ENCODE measurements around the gene DNM3. TPM values are rescaled to one million over a fixed set of nuclear protein-coding genes. Genes with fewer than 3 reads are reported as not detected.
"Not testable (repeated sequence)": the region's sequence is repeated elsewhere in the genome, so short reads cannot be mapped to it uniquely, and the experiment has no call there.

The DNM3 gene
- total RNA-seq, 1 donor from 2014 or later: 1.1 TPM

DNA sequence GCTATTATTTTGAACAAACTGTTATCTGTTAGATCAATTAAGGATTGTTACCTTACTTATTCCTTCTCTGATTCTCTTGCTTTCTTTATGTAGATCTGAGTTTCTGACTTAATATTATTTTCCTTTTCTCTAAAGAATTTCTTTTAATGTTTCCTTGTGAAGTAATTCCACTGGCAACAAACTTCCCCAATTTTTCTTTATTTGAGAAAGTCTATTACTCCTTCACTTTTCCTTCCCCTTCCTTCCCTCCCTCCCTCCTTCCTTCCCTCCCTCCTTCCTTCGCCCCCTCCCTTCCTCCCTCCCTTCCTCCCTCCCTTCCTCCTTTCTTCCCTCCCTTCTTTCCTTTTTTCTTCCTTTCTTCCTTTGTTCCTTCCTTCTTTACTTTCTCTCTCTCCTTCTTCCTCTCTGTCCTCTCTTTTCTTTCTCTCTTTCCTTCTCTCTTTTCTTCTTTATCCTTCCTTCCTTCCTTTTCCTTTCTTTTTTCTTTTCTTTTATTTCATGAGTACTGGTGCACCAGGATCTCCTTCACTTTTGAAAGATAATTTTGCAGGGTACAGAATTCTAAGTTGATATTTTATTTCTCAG, 177.5 kb downstream of the DNM3 start:
- H3K27ac Mint-ChIP-seq: no peak overlapping the region
- Histone ChIP-seq H3K79me2 (ENCODE audit: low read depth) (no peaks in the 10 kb centered on the region), H3K9me3 (ENCODE audit: low read depth) (peaks cover 9% of the 10 kb centered on the region), H3K27ac (no peak overlapping the region), H3K9ac (no peak overlapping the region), H4K20me1 (ENCODE audit: low read depth) (no peaks in the 10 kb centered on the region), H3F3A (ENCODE audit: low read depth) (no peaks in the 10 kb centered on the region), H3K27me3 (no peaks in the 10 kb centered on the region), H3K4me1 (no peaks in the 10 kb centered on the region), H2AFZ (replicated peaks) (no peak overlapping the region), H3K4me3 (no peak overlapping the region), H3K36me3 (no peaks in the 10 kb centered on the region), H3K4me2 (no peak overlapping the region)
- TF ChIP-seq EZH2phosphoT487 (IDR thresholded peaks at IDR 0.05): no peak
- no peak for TF ChIP-seq CTCF (IDR thresholded peaks at IDR 0.05)
- H3K4me3 Mint-ChIP-seq: no peak overlapping the region
- peaks cover 5% of the 10 kb centered on the region for H3K9me3 Mint-ChIP-seq
- DNase-seq (ENCODE audit: low spot score): no peak
- no peaks in the 10 kb centered on the region for H3K36me3 Mint-ChIP-seq
- no peaks in the 10 kb centered on the region for H3K4me1 Mint-ChIP-seq
- H3K27me3 Mint-ChIP-seq (ENCODE audit: insufficient read depth, low read depth): no peaks in the 10 kb centered on the region

- Histone ChIP-seq H3K27ac (no peak overlapping the region), H3K4me2 (no peak overlapping the region)
- H3K27me3 Mint-ChIP-seq (ENCODE audit: insufficient read depth, low read depth): no peaks in the 10 kb centered on the region
Measured at GRCh38 chr1:172019976-172020375, 178.7 kb downstream of the DNM3 start.

DNA sequence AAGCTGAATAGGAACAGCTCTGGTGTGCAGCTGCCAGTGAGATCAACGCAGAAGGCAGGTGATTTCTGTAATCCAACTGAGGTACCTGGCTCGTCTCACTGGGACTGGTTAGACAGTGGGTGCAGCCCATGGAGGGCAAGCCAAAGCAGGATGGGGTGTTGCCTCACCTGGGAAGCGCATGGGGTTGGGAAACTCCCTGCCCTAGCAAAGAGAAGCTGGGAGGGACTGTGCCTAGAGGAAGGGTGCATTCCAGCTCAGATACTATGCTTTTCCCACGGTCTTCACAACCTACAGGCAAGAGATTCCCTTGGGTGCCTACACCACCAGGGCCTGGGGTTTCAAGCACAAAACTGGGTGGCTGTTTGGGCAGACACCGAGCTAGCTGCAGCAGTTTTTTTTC, 183.2 kb downstream of the DNM3 start:
- no peak overlapping the region for H3K4me3 ChIP-seq
- H3F3A ChIP-seq (ENCODE audit: low read depth): no peaks in the 10 kb centered on the region
- Mint-ChIP-seq H3K36me3 (no peaks in the 10 kb centered on the region), H3K9me3 (peaks cover 7% of the 10 kb centered on the region), H3K4me3 (no peak overlapping the region), H3K27ac (no peak overlapping the region), H3K4me1 (peaks cover 3% of the 10 kb centered on the region), H3K27me3 (ENCODE audit: insufficient read depth, low read depth) (no peaks in the 10 kb centered on the region)
- H3K9me3 ChIP-seq (ENCODE audit: low read depth): no peaks in the 10 kb centered on the region
- H3K4me2 ChIP-seq: no peak overlapping the region
- H3K9ac ChIP-seq: no peak overlapping the region
- no peaks in the 10 kb centered on the region for H3K4me1 ChIP-seq
- no peak overlapping the region for H3K27ac ChIP-seq
- no peaks in the 10 kb centered on the region for H3K27me3 ChIP-seq
- no peak for DNase-seq (ENCODE audit: low spot score)
- peak overlapping the region; percentile 90 for H2AFZ ChIP-seq (replicated peaks)
- H4K20me1 ChIP-seq (ENCODE audit: low read depth): no peaks in the 10 kb centered on the region
- no peaks in the 10 kb centered on the region for H3K79me2 ChIP-seq (ENCODE audit: low read depth)
- TF ChIP-seq EZH2phosphoT487 (IDR thresholded peaks at IDR 0.05) (no peak), CTCF (IDR thresholded peaks at IDR 0.05) (no peak), EZH2 (IDR thresholded peaks at IDR 0.05) (no peak)
- no peaks in the 10 kb centered on the region for H3K36me3 ChIP-seq

More at GRCh38 chr1:172019976-172020375, 178.7 kb downstream of the DNM3 start:
- no peaks in the 10 kb centered on the region for H3K27me3 ChIP-seq
- TF ChIP-seq EZH2 (IDR thresholded peaks at IDR 0.05) (no peak), EZH2phosphoT487 (IDR thresholded peaks at IDR 0.05) (no peak), CTCF (IDR thresholded peaks at IDR 0.05) (no peak)
- Mint-ChIP-seq H3K4me1 (no peaks in the 10 kb centered on the region), H3K9me3 (peaks cover 3% of the 10 kb centered on the region), H3K27ac (no peak overlapping the region), H3K36me3 (no peaks in the 10 kb centered on the region), H3K4me3 (no peak overlapping the region)
- no peak for DNase-seq (ENCODE audit: low spot score)
- no peak overlapping the region for H2AFZ ChIP-seq (replicated peaks)
- no peak overlapping the region for H3K4me3 ChIP-seq
- no peaks in the 10 kb centered on the region for H4K20me1 ChIP-seq (ENCODE audit: low read depth)
- H3K9ac ChIP-seq: no peak overlapping the region
- no peaks in the 10 kb centered on the region for H3K4me1 ChIP-seq
- H3K9me3 ChIP-seq (ENCODE audit: low read depth): peaks cover 9% of the 10 kb centered on the region
- no peaks in the 10 kb centered on the region for H3K79me2 ChIP-seq (ENCODE audit: low read depth)
- H3F3A ChIP-seq (ENCODE audit: low read depth): no peaks in the 10 kb centered on the region
- H3K36me3 ChIP-seq: no peaks in the 10 kb centered on the region

GRCh38 chr1:172024944-172025738, 183.8 kb downstream of the DNM3 start:
- not testable (repeated sequence) for H3K9ac ChIP-seq; H3K4me1 ChIP-seq; H3K27me3 ChIP-seq; H3K27ac ChIP-seq; H3K4me2 ChIP-seq; H3K4me1 Mint-ChIP-seq; H3K79me2 ChIP-seq (ENCODE audit: low read depth); H3K4me3 Mint-ChIP-seq; H3F3A ChIP-seq (ENCODE audit: low read depth); H3K27me3 Mint-ChIP-seq (ENCODE audit: insufficient read depth, low read depth); H3K9me3 Mint-ChIP-seq; H3K36me3 ChIP-seq; H3K36me3 Mint-ChIP-seq; H3K9me3 ChIP-seq (ENCODE audit: low read depth); H3K4me3 ChIP-seq; H4K20me1 ChIP-seq (ENCODE audit: low read depth); H3K27ac Mint-ChIP-seq
- DNase-seq (ENCODE audit: low spot score): peak; percentile 21
- H2AFZ ChIP-seq (replicated peaks): peak overlapping the region; percentile 90

All from neural progenitor cell (in vitro differentiated cells).